Body of pancreas (tissue), 4 donors: ENCODE results near the gene FHL5. TPM values are rescaled to one million over a fixed set of nuclear protein-coding genes. Genes with fewer than 3 reads are reported as not detected.

Experiments
- ATAC-seq: fragments of 150-250 bp; one replicate; pipeline ENCODE4 v1.9.1; 2016
- DNase-seq, 4 donors: peaks; one replicate each; pipeline ENCODE4 v3.0.0-alpha.2; 2019
- H3K27ac ChIP-seq, 4 donors: fragments of 200-600 bp; sonication (generic); 1 replicate in 3 of 4; 2 replicates in 1 of 4; pipeline versions ENCODE4 v1.5.1 to v1.6.1; 2016 to 2019; ENCODE audit warnings: mild to moderate bottlenecking in 1 of 4, mixed read lengths in 1 of 4, moderate library complexity in 1 of 4
- H3K27me3 ChIP-seq, 2 donors: fragments of 200-600 bp; sonication (generic); one replicate each; pipeline ENCODE4 v1.6.0; 2016; ENCODE audit warnings: mild to moderate bottlenecking in 1 of 2
- H3K36me3 ChIP-seq, 2 donors: fragments of 200-600 bp; sonication (generic); replicated peaks in 1 of 2; 2 replicates each; pipeline ENCODE4 v1.5.1; 2016; ENCODE audit warnings: low read depth in 2 of 2; ENCODE audit not compliant: insufficient read depth in 1 of 2
- H3K4me1 ChIP-seq: fragments of 200-600 bp; sonication (generic); one replicate; pipeline ENCODE4 v1.6.0; 2016
- H3K4me3 ChIP-seq, 2 donors: fragments of 200-600 bp; sonication (generic); 1 replicate in 1 of 2; 2 replicates in 1 of 2; pipeline ENCODE4 v1.5.1; 2016 to 2019
- H3K9me3 ChIP-seq, 3 donors: fragments of 200-600 bp; sonication (generic); 1 replicate in 2 of 3; 2 replicates in 1 of 3; pipeline ENCODE4 v1.5.1; 2016
- POLR2A ChIP-seq, 3 donors: fragments of 450-650 bp; IDR thresholded peaks; one replicate each; pipeline ENCODE4 v1.6.1; 2016; ENCODE audit warnings: antibody characterized with exemption in 3 of 3, mild to moderate bottlenecking in 2 of 3
- WGBS, 2 donors: methylation state at CpG; one replicate each; pipeline ENCODE4 v1.1.5; 2017; 5-methylcytosine and 5-hydroxymethylcytosine counted together
- intact Hi-C: fragments of 100-400 bp; cut with DNase I; formaldehyde crosslinking; loops from one replicate; pipeline ENCODE4 v1.15.1; 2023
- total RNA-seq, 2 donors: library from RNA; depleted of rRNA; stranded (reverse); fragments of >200 nt; gene quantifications; one replicate each; pipeline ENCODE4 v1.1.0, GENCODE V29; 2016
- TF ChIP-seq, protein P1 (sequence below), 7 experiments: fragments of 450-650 bp in 4 of 7; fragments of 200-600 bp in 3 of 7; sonication (generic) in 3 of 7; IDR thresholded peaks; one replicate each; pipeline ENCODE4 v1.5.1; 2016 to 2019; ENCODE audit warnings: antibody characterized with exemption in 7 of 7

The FHL5 gene, protein sequence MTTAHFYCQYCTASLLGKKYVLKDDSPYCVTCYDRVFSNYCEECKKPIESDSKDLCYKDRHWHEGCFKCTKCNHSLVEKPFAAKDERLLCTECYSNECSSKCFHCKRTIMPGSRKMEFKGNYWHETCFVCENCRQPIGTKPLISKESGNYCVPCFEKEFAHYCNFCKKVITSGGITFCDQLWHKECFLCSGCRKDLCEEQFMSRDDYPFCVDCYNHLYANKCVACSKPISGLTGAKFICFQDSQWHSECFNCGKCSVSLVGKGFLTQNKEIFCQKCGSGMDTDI
- total RNA-seq = 1 to 10 TPM; 4.9 to 9.6 TPM

DNA sequence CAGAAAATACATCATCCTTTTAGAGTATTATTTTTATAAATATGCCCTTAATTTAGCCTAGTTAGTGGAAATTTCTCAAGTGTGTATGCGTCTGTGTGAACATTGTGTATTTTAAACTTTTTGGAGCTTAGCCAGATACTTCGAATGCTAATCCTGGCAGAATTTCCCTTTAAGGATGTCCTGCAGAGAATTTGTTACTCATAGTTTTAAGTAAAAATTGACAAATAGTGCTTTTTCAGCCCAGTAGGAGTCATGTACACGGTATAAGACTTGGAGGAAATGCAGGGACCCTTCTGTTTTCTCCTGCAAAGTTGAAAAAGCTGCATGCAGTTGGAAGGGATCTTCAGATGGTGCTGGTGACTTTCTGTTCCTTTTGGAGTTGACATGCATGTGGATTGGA, at the start of gene FHL5:
FHL5 (plus strand) TSS at position 243 of the 400 bp plus-strand sequence. CDS start 40,486 bp downstream, outside the sequence.
- TF ChIP-seq, protein P1, sequence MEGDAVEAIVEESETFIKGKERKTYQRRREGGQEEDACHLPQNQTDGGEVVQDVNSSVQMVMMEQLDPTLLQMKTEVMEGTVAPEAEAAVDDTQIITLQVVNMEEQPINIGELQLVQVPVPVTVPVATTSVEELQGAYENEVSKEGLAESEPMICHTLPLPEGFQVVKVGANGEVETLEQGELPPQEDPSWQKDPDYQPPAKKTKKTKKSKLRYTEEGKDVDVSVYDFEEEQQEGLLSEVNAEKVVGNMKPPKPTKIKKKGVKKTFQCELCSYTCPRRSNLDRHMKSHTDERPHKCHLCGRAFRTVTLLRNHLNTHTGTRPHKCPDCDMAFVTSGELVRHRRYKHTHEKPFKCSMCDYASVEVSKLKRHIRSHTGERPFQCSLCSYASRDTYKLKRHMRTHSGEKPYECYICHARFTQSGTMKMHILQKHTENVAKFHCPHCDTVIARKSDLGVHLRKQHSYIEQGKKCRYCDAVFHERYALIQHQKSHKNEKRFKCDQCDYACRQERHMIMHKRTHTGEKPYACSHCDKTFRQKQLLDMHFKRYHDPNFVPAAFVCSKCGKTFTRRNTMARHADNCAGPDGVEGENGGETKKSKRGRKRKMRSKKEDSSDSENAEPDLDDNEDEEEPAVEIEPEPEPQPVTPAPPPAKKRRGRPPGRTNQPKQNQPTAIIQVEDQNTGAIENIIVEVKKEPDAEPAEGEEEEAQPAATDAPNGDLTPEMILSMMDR (IDR thresholded peaks at IDR 0.05) = no peak
- TF ChIP-seq POLR2A (IDR thresholded peaks at IDR 0.05) = no peak
- Histone ChIP-seq H3K36me3 (no peaks in the 10 kb centered on the region), H3K27me3 (no peaks in the 10 kb centered on the region), H3K4me3 (no peak within 1 kb of the TSS), H3K4me1 (no peaks in the 10 kb centered on the region), H3K27ac (no peak within 1 kb of the TSS), H3K9me3 (no peaks in the 10 kb centered on the region)
- intact Hi-C loops = no loop called here
- no peak for ATAC-seq
- DNase-seq = no peak
- WGBS, 2 donors = 20 to 24% methylated on average over 3 of the region's 3 CpGs

DNA sequence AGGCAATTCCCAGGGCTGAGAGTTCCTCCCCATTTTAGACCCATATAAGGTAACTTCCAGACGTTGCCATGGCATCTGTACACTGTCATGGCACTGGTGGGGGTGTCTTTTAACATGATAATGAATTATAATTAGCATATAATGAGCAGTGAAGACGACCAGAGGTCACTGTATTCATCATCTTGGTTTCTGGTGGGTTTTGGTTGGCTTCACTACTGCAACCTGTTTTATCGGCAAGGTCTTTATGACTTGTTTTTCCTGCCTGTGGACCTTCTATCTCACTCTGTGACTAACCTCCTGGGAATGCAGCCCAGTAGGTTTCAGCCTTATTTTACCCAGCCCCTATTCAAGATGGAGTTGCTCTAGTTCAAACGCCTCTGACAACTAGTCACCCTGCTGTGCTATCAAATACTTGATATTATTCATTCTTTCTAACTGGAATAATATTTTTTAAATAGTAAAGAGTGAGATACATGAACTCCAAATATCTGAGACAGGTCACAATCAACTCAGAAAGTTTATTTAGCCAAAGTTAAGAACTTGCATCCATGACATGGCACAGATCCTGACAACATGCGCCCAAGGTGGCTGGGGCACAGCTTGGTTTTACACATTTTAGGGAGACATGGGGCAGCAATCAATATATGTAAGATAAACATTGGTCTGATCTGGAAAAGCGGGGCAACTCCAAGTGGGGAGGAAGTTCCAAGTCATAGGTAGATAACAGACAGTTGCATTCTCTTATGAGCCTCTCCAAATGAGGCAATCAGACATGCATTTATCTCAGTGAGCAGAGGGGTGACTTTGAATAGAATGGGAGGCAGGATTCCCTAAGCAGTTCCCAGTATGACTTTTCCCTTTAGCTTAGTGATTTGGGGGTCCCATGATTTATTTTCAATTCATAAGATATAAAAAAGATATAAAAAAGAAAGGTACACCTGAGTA, 42.5 kb upstream of the FHL5 start:
- Histone ChIP-seq H3K9me3 (no peaks in the 10 kb centered on the region), H3K4me1 (peaks cover 33% of the 10 kb centered on the region), H3K36me3 (no peaks in the 10 kb centered on the region), H3K27ac (peak overlapping the region; percentile 18 to 97 (median 96)), H3K27me3 (no peaks in the 10 kb centered on the region), H3K4me3 (peak overlapping the region in 1 of 2 donors; percentile 41)
- peak; percentile 10 to 39 (median 10) for TF ChIP-seq POLR2A (IDR thresholded peaks at IDR 0.05)
- TF ChIP-seq, protein P1 (IDR thresholded peaks at IDR 0.05) = no peak
- DNase-seq (peak; percentile 54 to 74 (median 72)), ATAC-seq (peak; percentile 61)
- intact Hi-C loops = no loop called here
- 15 to 27% methylated on average over 6 of the region's 6 CpGs for WGBS, 2 donors

DNA sequence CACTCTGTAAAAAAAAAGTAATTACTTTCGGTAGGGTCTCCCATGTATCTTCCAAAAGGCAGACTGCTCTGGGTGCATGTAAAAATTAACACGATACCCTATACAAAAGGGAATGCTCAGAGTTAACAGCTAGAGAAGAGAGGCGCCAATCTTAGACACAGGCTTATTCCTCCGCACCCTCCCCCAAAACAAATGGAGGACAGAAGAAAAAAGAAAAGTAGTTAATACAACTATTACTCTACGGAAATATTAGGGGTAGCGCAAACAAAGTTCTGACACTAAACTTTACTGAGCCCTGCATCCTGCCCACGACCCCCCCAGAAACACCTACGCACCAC, 41.7 kb upstream of the FHL5 start:
- intact Hi-C loops = no loop called here
- 1 to 2% methylated on average over 8 of the region's 8 CpGs for WGBS, 2 donors

DNA sequence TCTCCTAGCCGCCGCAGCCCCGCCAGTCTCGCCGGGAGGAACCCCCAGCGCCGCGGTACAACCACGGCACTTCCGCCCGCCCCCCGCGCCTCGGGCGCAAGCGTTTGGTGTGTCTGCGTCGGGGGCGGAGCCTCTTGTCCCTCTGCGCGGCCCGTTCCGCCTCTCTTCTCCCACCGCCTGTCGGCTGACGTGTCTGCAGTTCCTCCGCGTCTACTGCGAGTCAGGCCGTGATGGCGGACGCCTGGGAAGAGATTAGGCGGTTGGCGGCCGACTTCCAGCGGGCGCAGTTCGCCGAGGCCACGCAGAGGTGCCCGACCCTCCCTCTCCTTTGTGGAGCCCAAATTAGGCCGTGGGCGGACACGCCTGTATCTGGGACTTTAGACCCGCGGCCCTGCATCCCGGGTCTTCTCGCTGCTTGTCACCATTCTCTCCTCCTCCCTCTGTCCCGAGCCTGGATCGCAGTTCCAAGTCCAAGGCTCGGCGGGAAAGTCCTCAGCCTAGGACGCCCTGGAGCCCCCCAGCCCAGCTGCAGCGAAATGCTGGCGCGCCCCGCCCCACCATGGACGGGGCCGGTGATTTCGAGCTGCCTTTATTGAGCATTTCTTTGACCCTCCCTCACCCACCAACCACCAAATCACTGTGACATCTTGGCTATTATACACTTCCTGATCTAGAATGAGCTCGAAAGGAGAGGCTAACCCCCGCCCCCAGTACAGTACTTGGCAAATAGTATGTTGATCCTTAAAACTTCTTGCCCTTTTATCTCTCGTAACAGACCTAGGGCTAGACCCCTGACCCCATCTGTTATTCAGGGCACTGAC, 41.1 kb upstream of the FHL5 start, which contains the start of gene UFL1:
UFL1 (plus strand) TSS at position 163 of the 821 bp plus-strand sequence; CDS start at position 231, 68 bp downstream.
- WGBS, 2 donors = 0 to 1% methylated on average over 33 to 62 of the region's 63 CpGs
- H3K36me3 ChIP-seq = peaks cover 0 to 6% of the 10 kb centered on the region in 2 donors
- TF ChIP-seq, protein P1 (IDR thresholded peaks at IDR 0.05) = peak in 4 of 7 experiments; percentile 11 to 35 (median 28)
- peak; percentile 95 to 99 (median 99) for TF ChIP-seq POLR2A (IDR thresholded peaks at IDR 0.05)
- peak within 1 kb of the TSS; percentile 41 to 92 for H3K4me3 ChIP-seq
- H3K27ac ChIP-seq = peak within 1 kb of the TSS; percentile 95 to 97 (median 96)
- H3K9me3 ChIP-seq = no peaks in the 10 kb centered on the region
- H3K4me1 ChIP-seq = peaks cover 29% of the 10 kb centered on the region
- intact Hi-C loops = no loop called here
- ATAC-seq = peak; percentile 97
- H3K27me3 ChIP-seq = no peaks in the 10 kb centered on the region
- peak; percentile 94 to 97 (median 96) for DNase-seq

More for the DNA sequence above, 41.7 kb upstream of the FHL5 start:
- Histone ChIP-seq H3K4me1 (peaks cover 29% of the 10 kb centered on the region), H3K36me3 (peaks cover 0 to 4% of the 10 kb centered on the region in 2 donors), H3K27me3 (no peaks in the 10 kb centered on the region), H3K27ac (peak overlapping the region; percentile 95 to 97 (median 96)), H3K4me3 (peak overlapping the region; percentile 41 to 92), H3K9me3 (no peaks in the 10 kb centered on the region)
- DNase-seq (no peak), ATAC-seq (peak; percentile 26)
- TF ChIP-seq POLR2A (IDR thresholded peaks at IDR 0.05) = no peak
- TF ChIP-seq, protein P1 (IDR thresholded peaks at IDR 0.05) = no peak
